ENCODE measurements around the gene PPP6R3. TPM values are rescaled to one million over a fixed set of nuclear protein-coding genes. Genes with fewer than 3 reads are reported as not detected.
A peak's percentile ranks its signal among the peaks of the same experiment; 100 is the strongest.

The PPP6R3 gene
- total and polyA plus RNA-seq, 2 experiments from 2014 or later, result 31.5 to 108 TPM

- H3K4me3 ChIP-seq, result no peak overlapping the region
- H3K36me3 ChIP-seq (replicated peaks; ENCODE audit: insufficient read depth, low read depth), result peaks cover 5% of the 10 kb centered on the region
- no peak for TF ChIP-seq EZH2 (IDR thresholded peaks at IDR 0.05; ENCODE audit: borderline replicate concordance)
- TF ChIP-seq CTCF (IDR thresholded peaks at IDR 0.05; ENCODE audit: poor library complexity), result no peak
- peaks cover 96% of the 10 kb centered on the region for H3K79me2 ChIP-seq
- no peak overlapping the region for H3K4me2 ChIP-seq
- no peak for DNase-seq (ENCODE audit: low spot score)
- H3K9me2 ChIP-seq (replicated peaks; ENCODE audit: insufficient read depth), result no peaks in the 10 kb centered on the region
- H3K9me3 ChIP-seq (ENCODE audit: low read depth), result no peaks in the 10 kb centered on the region
- H3K4me1 ChIP-seq (ENCODE audit: insufficient read depth), result peaks cover 25% of the 10 kb centered on the region
- H3K27ac ChIP-seq, result peak overlapping the region; percentile 76
- H2AFZ ChIP-seq, result no peak overlapping the region
- WGBS (ENCODE audit: low lambda C conversion rate, missing lambda C conversion rate), result 85% methylated on average over 7 of the region's 7 CpGs
- H4K20me1 ChIP-seq (ENCODE audit: insufficient read depth, poor library complexity, severe bottlenecking), result peaks cover 29% of the 10 kb centered on the region
- no peaks in the 10 kb centered on the region for H3K27me3 ChIP-seq
Measured at GRCh38 chr11:68533945-68534344, 73.4 kb downstream of the PPP6R3 start.

- Histone ChIP-seq H3K9me2 (replicated peaks; ENCODE audit: insufficient read depth) (no peaks in the 10 kb centered on the region), H2AFZ (no peak overlapping the region), H4K20me1 (ENCODE audit: insufficient read depth, poor library complexity, severe bottlenecking) (peaks cover 29% of the 10 kb centered on the region), H3K4me2 (no peak overlapping the region), H3K27me3 (no peaks in the 10 kb centered on the region), H3K36me3 (replicated peaks; ENCODE audit: insufficient read depth, low read depth) (peaks cover 5% of the 10 kb centered on the region), H3K27ac (no peak overlapping the region), H3K9me3 (ENCODE audit: low read depth) (no peaks in the 10 kb centered on the region), H3K79me2 (peaks cover 96% of the 10 kb centered on the region), H3K4me1 (ENCODE audit: insufficient read depth) (peaks cover 25% of the 10 kb centered on the region), H3K4me3 (no peak overlapping the region)
- TF ChIP-seq EZH2 (IDR thresholded peaks at IDR 0.05; ENCODE audit: borderline replicate concordance) (no peak), EZH2phosphoT487 (IDR thresholded peaks at IDR 0.05; ENCODE audit: low read depth, severe bottlenecking, unreplicated experiment) (no peak), CTCF (IDR thresholded peaks at IDR 0.05; ENCODE audit: poor library complexity) (no peak)
- no peak for DNase-seq (ENCODE audit: low spot score)
- 78% methylated on average over 8 of the region's 8 CpGs for WGBS (ENCODE audit: low lambda C conversion rate, missing lambda C conversion rate)
Measured at GRCh38 chr11:68535098-68535497, 74.5 kb downstream of the PPP6R3 start.

GRCh38 chr11:68536706-68537105 is 76.2 kb downstream of the PPP6R3 start:
- H3K4me1 ChIP-seq (ENCODE audit: insufficient read depth), result peaks cover 19% of the 10 kb centered on the region
- H3K4me2 ChIP-seq, result no peak overlapping the region
- no peak overlapping the region for H2AFZ ChIP-seq
- 96% methylated on average over 2 of the region's 2 CpGs for WGBS (ENCODE audit: low lambda C conversion rate, missing lambda C conversion rate)
- H3K9me3 ChIP-seq (ENCODE audit: low read depth), result no peaks in the 10 kb centered on the region
- H3K36me3 ChIP-seq (replicated peaks; ENCODE audit: insufficient read depth, low read depth), result peaks cover 5% of the 10 kb centered on the region
- H3K27me3 ChIP-seq, result no peaks in the 10 kb centered on the region
- no peak for DNase-seq (ENCODE audit: low spot score)
- TF ChIP-seq EZH2 (IDR thresholded peaks at IDR 0.05; ENCODE audit: borderline replicate concordance), result no peak
- TF ChIP-seq CTCF (IDR thresholded peaks at IDR 0.05; ENCODE audit: poor library complexity), result no peak
- H3K9me2 ChIP-seq (replicated peaks; ENCODE audit: insufficient read depth), result no peaks in the 10 kb centered on the region
- H3K79me2 ChIP-seq, result peaks cover 96% of the 10 kb centered on the region
- H3K4me3 ChIP-seq, result no peak overlapping the region
- no peak overlapping the region for H3K27ac ChIP-seq
- peaks cover 26% of the 10 kb centered on the region for H4K20me1 ChIP-seq (ENCODE audit: insufficient read depth, poor library complexity, severe bottlenecking)

GRCh38 chr11:68538025-68538424 is 77.5 kb downstream of the PPP6R3 start:
- Histone ChIP-seq H4K20me1 (ENCODE audit: insufficient read depth, poor library complexity, severe bottlenecking) (peaks cover 33% of the 10 kb centered on the region), H3K79me2 (peaks cover 93% of the 10 kb centered on the region), H3K4me1 (ENCODE audit: insufficient read depth) (peaks cover 21% of the 10 kb centered on the region), H3K27ac (no peak overlapping the region), H2AFZ (no peak overlapping the region), H3K9me3 (ENCODE audit: low read depth) (no peaks in the 10 kb centered on the region), H3K4me2 (no peak overlapping the region), H3K4me3 (no peak overlapping the region), H3K9me2 (replicated peaks; ENCODE audit: insufficient read depth) (no peaks in the 10 kb centered on the region), H3K27me3 (no peaks in the 10 kb centered on the region), H3K36me3 (replicated peaks; ENCODE audit: insufficient read depth, low read depth) (peaks cover 5% of the 10 kb centered on the region)
- 90% methylated on average over 6 of the region's 6 CpGs for WGBS (ENCODE audit: low lambda C conversion rate, missing lambda C conversion rate)
- TF ChIP-seq CTCF (IDR thresholded peaks at IDR 0.05; ENCODE audit: poor library complexity), result no peak
- TF ChIP-seq EZH2phosphoT487 (IDR thresholded peaks at IDR 0.05; ENCODE audit: low read depth, severe bottlenecking, unreplicated experiment), result no peak
- no peak for TF ChIP-seq EZH2 (IDR thresholded peaks at IDR 0.05; ENCODE audit: borderline replicate concordance)
- DNase-seq (ENCODE audit: low spot score), result no peak
